HFFc6 (cell line): ENCODE results near the gene DAPP1. TPM values are rescaled to one million over a fixed set of nuclear protein-coding genes. Genes with fewer than 3 reads are reported as not detected.

Source experiments
- DNase-seq: peaks from one replicate; pipeline ENCODE4 v3.0.0-alpha.2; 2018
- H3K27ac Mint-ChIP-seq: 2 replicates; pipeline ENCODE4 v1.8.0; 2020; ENCODE audit warnings: mild to moderate bottlenecking, mixed read lengths
- H3K27me3 Mint-ChIP-seq: 2 replicates; pipeline ENCODE4 v1.8.0; 2021; ENCODE audit warnings: mild to moderate bottlenecking, moderate library complexity, mixed read lengths; ENCODE audit not compliant: insufficient read depth
- H3K36me3 Mint-ChIP-seq: 2 replicates; pipeline ENCODE4 v1.8.0; 2021; ENCODE audit warnings: low read depth, mixed read lengths
- H3K4me1 Mint-ChIP-seq: 2 replicates; pipeline ENCODE4 v1.8.0; 2020; ENCODE audit warnings: low read depth, mixed read lengths
- H3K4me3 Mint-ChIP-seq: 2 replicates; pipeline ENCODE4 v1.8.0; 2020; ENCODE audit warnings: mild to moderate bottlenecking, moderate library complexity, mixed read lengths
- H3K9me3 Mint-ChIP-seq: 2 replicates; pipeline ENCODE4 v1.8.0; 2020; ENCODE audit warnings: mild to moderate bottlenecking, mixed read lengths
- total RNA-seq, 6 experiments: library from RNA; stranded (reverse); fragmentation: NEBNext Ultra II Directional; extraction: Animal tissue kit (Norgen Biotek cat#: 25700); gene quantifications; 2 replicates in 1 of 6; 3 replicates in 5 of 6; pipeline ENCODE4 v1.2.3, GENCODE V29; 2021
- TF ChIP-seq, protein P1 (sequence below): fragments of 200-600 bp; sonication (generic); IDR thresholded peaks from 2 replicates; pipeline ENCODE4 v1.5.0; 2021; ENCODE audit warnings: antibody characterized with exemption, mild to moderate bottlenecking

Gene DAPP1
- total RNA-seq, 6 experiments from 2014 or later, result not detected

- Mint-ChIP-seq H3K27ac (no peak overlapping the region), H3K9me3 (no peaks in the 10 kb centered on the region), H3K36me3 (no peaks in the 10 kb centered on the region), H3K4me1 (no peaks in the 10 kb centered on the region), H3K27me3 (peaks cover 11% of the 10 kb centered on the region), H3K4me3 (no peak overlapping the region)
- TF ChIP-seq, protein P1, sequence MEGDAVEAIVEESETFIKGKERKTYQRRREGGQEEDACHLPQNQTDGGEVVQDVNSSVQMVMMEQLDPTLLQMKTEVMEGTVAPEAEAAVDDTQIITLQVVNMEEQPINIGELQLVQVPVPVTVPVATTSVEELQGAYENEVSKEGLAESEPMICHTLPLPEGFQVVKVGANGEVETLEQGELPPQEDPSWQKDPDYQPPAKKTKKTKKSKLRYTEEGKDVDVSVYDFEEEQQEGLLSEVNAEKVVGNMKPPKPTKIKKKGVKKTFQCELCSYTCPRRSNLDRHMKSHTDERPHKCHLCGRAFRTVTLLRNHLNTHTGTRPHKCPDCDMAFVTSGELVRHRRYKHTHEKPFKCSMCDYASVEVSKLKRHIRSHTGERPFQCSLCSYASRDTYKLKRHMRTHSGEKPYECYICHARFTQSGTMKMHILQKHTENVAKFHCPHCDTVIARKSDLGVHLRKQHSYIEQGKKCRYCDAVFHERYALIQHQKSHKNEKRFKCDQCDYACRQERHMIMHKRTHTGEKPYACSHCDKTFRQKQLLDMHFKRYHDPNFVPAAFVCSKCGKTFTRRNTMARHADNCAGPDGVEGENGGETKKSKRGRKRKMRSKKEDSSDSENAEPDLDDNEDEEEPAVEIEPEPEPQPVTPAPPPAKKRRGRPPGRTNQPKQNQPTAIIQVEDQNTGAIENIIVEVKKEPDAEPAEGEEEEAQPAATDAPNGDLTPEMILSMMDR, result no peak
- no peak for DNase-seq
Observed at GRCh38 chr4:99846891-99847290, 30.3 kb downstream of the DAPP1 start.

DNA sequence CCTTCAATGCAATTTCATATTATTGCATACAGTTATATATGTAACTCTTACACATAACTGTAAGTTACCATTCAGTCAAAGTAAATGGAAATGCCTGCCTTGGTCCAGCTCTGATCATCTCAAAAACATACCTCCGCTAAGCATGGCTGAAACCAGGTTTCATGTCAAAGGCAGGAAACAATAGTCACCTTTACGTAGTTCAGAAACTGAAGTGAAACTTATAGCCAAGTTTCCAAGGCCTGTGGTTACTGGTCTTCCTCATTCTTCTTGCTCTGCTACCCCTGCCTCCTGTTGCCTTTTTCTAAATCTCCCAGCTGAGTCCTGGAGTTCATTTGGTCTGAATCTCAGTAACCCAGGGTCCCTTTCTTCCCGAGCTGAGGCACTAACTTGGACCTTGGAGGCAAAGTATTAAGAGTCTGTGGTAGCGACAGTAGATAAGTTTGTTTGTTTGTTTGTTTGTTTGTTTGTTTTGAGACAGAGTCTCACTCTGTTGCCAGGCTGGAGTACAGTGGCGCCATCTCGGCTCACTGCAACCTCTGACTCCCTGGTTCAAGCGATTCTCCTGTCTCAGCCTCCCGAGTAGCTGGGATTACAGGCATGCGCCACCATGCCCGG lies 30.8 kb downstream of the DAPP1 start:
- H3K36me3 Mint-ChIP-seq, result no peaks in the 10 kb centered on the region
- H3K4me1 Mint-ChIP-seq, result no peaks in the 10 kb centered on the region
- H3K4me3 Mint-ChIP-seq, result no peak overlapping the region
- H3K9me3 Mint-ChIP-seq, result no peaks in the 10 kb centered on the region
- no peak overlapping the region for H3K27ac Mint-ChIP-seq
- H3K27me3 Mint-ChIP-seq, result peaks cover 11% of the 10 kb centered on the region
- DNase-seq, result no peak
- TF ChIP-seq, protein P1, result no peak

DNA sequence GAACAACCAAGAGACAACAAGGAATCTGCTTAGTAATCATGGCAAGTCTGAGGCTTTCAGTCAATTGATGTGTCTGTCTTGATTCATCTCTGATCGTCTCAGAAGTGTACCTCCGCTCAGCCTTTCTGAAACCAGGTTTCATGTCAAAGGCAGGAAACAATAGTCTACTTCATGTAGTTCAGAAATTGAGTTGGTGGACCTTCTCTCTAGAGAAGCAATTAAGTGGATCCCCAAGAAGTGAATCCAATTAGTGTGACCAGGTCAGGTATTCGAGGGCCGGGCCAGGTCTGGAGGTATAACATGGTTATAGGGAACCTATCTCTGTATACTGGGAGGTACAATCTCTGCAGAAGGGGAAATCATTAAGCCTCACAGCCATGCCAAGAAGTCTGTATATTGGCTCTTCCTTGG lies 32.0 kb downstream of the DAPP1 start:
- DNase-seq, result no peak
- peaks cover 14% of the 10 kb centered on the region for H3K27me3 Mint-ChIP-seq
- H3K36me3 Mint-ChIP-seq, result no peaks in the 10 kb centered on the region
- no peak overlapping the region for H3K4me3 Mint-ChIP-seq
- no peaks in the 10 kb centered on the region for H3K9me3 Mint-ChIP-seq
- no peak overlapping the region for H3K27ac Mint-ChIP-seq
- peaks cover 9% of the 10 kb centered on the region for H3K4me1 Mint-ChIP-seq
- TF ChIP-seq, protein P1, result no peak

DNA sequence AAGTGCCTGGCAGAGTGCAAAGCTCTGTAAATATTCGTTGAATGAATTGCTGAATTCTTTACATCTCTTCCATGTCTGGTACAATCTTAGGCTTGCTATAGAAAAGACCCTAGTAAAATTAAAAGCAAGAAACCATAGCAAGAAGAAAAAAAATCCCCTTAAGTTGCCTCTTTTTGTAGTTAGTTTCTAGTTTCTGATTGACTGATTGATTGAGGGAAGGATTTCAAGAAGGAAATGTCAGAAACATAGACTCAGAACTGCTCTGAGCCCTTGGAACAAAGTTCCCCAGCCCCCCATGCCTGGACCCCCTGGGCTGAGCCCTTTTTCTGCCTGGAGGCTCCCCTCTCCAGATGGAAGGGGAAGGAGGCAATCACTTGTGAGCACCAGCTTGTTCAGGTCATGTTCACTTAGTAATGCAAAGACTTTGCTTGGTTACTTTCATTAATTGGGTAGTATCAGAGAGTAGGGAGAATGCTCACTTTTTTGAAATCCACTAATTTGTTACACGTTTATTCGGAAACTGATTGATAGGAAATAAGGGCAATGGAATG lies 35.6 kb downstream of the DAPP1 start:
- no peaks in the 10 kb centered on the region for H3K9me3 Mint-ChIP-seq
- H3K27ac Mint-ChIP-seq, result no peak overlapping the region
- H3K36me3 Mint-ChIP-seq, result no peaks in the 10 kb centered on the region
- DNase-seq, result no peak
- peaks cover 15% of the 10 kb centered on the region for H3K27me3 Mint-ChIP-seq
- TF ChIP-seq, protein P1, result no peak
- H3K4me1 Mint-ChIP-seq, result peaks cover 18% of the 10 kb centered on the region
- no peak overlapping the region for H3K4me3 Mint-ChIP-seq

DNA sequence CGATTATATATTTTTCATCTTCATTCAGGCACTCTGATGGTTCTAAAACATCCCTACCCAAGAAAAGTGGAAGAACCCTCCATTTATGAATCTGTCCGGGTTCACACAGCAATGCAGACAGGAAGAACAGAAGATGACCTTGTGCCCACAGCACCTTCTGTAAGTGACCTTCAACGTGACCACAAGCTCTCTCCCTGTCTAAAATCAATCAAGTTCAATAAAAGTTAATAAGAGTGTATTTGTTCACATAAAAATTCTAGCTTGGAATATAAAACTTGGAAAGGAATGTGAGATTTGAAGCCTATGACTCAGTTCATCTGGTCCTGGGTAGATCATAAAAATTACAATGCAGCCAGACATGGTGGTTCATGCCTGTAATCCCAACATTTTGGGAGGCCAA lies 36.6 kb downstream of the DAPP1 start:
- TF ChIP-seq, protein P1, result no peak; the same call in 1 of the 2 replicates
- Mint-ChIP-seq H3K27me3 (peaks cover 15% of the 10 kb centered on the region), H3K27ac (no peak overlapping the region), H3K9me3 (no peaks in the 10 kb centered on the region), H3K36me3 (no peaks in the 10 kb centered on the region), H3K4me3 (no peak overlapping the region), H3K4me1 (peaks cover 18% of the 10 kb centered on the region)
- no peak for DNase-seq
